Measurements from ENCODE around the gene MRPL49. TPM values are rescaled to one million over a fixed set of nuclear protein-coding genes. Genes with fewer than 3 reads are reported as not detected.

Gene MRPL49
- total and polyA plus RNA-seq, 9 of the 15 experiments (the other 6 are each of a cell fraction or from before 2014, with no cell fraction given) = 74.3 to 132 (median 91.2) TPM

- TF ChIP-seq ZFP36 (IDR thresholded peaks at IDR 0.05; ENCODE audit: low read depth, low read length, partially characterized antibody) (peak; percentile 41), ZBTB26 (CRISPR knock-in tag; IDR thresholded peaks at IDR 0.05) (peak; percentile 63; the same call in 1 of the 2 replicates), PHF8 (IDR thresholded peaks at IDR 0.05; ENCODE audit: borderline replicate concordance, low read length) (peak; percentile 81; the same call in 1 of the 2 replicates), ZBTB17 (CRISPR knock-in tag; IDR thresholded peaks at IDR 0.05) (peak; percentile 69; the same call in 1 of the 2 replicates), MITF (IDR thresholded peaks at IDR 0.05) (no peak), TARDBP (IDR thresholded peaks at IDR 0.05) (peak; percentile 77), EP400 (IDR thresholded peaks at IDR 0.05) (peak; percentile 92), RBM22 (IDR thresholded peaks at IDR 0.05; ENCODE audit: low read depth, low read length, poor library complexity, severe bottlenecking) (peak; percentile 74), SPI1 (IDR thresholded peaks at IDR 0.05; ENCODE audit: borderline replicate concordance, low read depth, low read length) (0 out of 2 replicates have a peak, but pooled peaks have one; percentile 9), MTA1 (IDR thresholded peaks at IDR 0.05; ENCODE audit: borderline replicate concordance) (0 out of 2 replicates have a peak, but pooled peaks have one; percentile 56), TGIF2 (CRISPR knock-in tag; IDR thresholded peaks at IDR 0.05) (no peak), PYGO2 (tag; IDR thresholded peaks at IDR 0.05) (no peak), HLTF (IDR thresholded peaks at IDR 0.05) (peak; percentile 79; the same call in 1 of the 2 replicates)
- TF ChIP-seq, protein P1, sequence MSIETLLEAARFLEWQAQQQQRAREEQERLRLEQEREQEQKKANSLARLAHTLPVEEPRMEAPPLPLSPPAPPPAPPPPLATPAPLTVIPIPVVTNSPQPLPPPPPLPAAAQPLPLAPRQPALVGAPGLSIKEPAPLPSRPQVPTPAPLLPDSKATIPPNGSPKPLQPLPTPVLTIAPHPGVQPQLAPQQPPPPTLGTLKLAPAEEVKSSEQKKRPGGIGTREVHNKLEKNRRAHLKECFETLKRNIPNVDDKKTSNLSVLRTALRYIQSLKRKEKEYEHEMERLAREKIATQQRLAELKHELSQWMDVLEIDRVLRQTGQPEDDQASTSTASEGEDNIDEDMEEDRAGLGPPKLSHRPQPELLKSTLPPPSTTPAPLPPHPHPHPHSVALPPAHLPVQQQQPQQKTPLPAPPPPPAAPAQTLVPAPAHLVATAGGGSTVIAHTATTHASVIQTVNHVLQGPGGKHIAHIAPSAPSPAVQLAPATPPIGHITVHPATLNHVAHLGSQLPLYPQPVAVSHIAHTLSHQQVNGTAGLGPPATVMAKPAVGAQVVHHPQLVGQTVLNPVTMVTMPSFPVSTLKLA (conservative IDR thresholded peaks at IDR 0.05) = peak; percentile 81 to 88
- TF ChIP-seq, protein P2, sequence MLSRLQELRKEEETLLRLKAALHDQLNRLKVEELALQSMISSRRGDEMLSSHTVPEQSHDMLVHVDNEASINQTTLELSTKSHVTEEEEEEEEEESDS (CRISPR knock-in tag; IDR thresholded peaks at IDR 0.05) = no peak
- TF ChIP-seq, protein P3, sequence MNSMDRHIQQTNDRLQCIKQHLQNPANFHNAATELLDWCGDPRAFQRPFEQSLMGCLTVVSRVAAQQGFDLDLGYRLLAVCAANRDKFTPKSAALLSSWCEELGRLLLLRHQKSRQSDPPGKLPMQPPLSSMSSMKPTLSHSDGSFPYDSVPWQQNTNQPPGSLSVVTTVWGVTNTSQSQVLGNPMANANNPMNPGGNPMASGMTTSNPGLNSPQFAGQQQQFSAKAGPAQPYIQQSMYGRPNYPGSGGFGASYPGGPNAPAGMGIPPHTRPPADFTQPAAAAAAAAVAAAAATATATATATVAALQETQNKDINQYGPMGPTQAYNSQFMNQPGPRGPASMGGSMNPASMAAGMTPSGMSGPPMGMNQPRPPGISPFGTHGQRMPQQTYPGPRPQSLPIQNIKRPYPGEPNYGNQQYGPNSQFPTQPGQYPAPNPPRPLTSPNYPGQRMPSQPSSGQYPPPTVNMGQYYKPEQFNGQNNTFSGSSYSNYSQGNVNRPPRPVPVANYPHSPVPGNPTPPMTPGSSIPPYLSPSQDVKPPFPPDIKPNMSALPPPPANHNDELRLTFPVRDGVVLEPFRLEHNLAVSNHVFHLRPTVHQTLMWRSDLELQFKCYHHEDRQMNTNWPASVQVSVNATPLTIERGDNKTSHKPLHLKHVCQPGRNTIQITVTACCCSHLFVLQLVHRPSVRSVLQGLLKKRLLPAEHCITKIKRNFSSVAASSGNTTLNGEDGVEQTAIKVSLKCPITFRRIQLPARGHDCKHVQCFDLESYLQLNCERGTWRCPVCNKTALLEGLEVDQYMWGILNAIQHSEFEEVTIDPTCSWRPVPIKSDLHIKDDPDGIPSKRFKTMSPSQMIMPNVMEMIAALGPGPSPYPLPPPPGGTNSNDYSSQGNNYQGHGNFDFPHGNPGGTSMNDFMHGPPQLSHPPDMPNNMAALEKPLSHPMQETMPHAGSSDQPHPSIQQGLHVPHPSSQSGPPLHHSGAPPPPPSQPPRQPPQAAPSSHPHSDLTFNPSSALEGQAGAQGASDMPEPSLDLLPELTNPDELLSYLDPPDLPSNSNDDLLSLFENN (IDR thresholded peaks at IDR 0.05; ENCODE audit: low read depth in 2 of 2, low read length in 2 of 2) = peak in 1 of 2 experiments; percentile 84; a peak in 2 of 4 replicates
- TF ChIP-seq, protein P4, sequence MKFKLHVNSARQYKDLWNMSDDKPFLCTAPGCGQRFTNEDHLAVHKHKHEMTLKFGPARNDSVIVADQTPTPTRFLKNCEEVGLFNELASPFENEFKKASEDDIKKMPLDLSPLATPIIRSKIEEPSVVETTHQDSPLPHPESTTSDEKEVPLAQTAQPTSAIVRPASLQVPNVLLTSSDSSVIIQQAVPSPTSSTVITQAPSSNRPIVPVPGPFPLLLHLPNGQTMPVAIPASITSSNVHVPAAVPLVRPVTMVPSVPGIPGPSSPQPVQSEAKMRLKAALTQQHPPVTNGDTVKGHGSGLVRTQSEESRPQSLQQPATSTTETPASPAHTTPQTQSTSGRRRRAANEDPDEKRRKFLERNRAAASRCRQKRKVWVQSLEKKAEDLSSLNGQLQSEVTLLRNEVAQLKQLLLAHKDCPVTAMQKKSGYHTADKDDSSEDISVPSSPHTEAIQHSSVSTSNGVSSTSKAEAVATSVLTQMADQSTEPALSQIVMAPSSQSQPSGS (CRISPR knock-in tag; IDR thresholded peaks at IDR 0.05) = no peak
Measured at GRCh38 chr11:65095974-65096806, 25.9 kb upstream of the MRPL49 start, which contains the start of gene VPS51 (continued).
